GM21723 (cell line): ENCODE measurements around the gene SPACA4.
"Not testable (repeated sequence)": the region's sequence is repeated elsewhere in the genome, so short reads cannot be mapped to it uniquely, and the experiment has no call there.

Source experiments
- ATAC-seq: cut with Tn5 transposase; IDR thresholded peaks from one replicate; pipeline ENCODE4 v1.9.1; 2021; ENCODE audit warnings: mild to moderate bottlenecking, moderate library complexity; ENCODE audit not compliant: unreplicated experiment

SPACA4 gene, protein sequence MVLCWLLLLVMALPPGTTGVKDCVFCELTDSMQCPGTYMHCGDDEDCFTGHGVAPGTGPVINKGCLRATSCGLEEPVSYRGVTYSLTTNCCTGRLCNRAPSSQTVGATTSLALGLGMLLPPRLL

GRCh38 chr19:48606463-48607358 is at the start of gene SPACA4:
TSS of gene SPACA4 (plus strand) at chr19:48606742. CDS start at chr19:48606979, 237 bp downstream.
- ATAC-seq = no peak

GRCh38 chr19:48556825-48557224 is 49.7 kb upstream of the SPACA4 start:
- ATAC-seq = no peak

DNA sequence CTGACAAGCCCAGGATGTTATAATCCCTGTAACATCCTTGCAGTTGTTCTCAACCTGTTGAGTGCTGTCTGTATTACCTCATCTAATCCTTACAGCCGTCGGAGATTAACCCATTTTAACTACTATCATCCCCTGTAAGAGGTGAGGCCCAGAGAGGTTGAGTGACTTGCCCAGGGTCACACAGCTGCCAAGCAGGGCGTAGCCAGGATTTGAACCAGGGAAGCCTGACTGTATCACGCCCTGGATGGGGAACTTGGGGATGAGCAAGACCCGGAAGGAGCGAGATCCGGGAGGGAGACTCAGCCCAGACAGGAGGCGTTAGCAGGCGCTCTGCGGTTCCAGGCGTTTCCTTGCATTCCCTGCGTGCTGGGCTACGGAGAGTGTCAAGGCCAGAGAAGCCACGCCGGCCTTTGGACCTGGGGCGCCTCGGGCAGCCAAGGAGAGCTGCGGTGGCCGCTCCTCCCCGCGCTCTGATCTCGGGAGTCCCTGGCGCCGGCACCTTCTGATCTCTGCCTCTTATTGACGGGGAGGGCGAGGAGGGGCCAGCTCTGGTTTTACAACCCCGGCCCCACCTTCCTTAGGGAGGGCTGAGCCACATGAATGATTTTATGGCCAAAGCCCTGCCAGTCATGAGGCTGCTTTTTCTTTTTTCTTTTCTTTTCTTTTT is 48.4 kb upstream of the SPACA4 start:
- no peak for ATAC-seq

GRCh38 chr19:48560095-48560530 is 46.4 kb upstream of the SPACA4 start:
- no peak for ATAC-seq

DNA sequence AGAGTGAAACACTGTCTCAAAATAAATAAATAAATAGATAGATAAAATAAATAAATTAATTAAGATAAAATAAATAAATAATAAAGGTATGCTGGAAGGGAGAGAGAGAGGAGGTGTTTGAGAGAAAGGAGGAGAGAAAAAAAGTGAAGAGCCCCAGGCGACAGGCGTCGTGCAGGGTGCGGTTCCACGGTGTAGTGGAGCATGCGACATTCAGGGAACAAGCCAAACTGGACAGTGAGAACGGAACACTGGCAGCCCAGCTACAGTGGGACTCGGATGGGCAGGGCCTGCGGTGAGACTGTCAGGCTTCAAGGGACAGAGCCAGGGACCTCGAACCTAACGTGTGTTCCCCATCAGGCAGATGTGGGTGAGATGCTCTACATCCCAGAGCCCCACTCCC is 45.1 kb upstream of the SPACA4 start:
- no peak for ATAC-seq

DNA sequence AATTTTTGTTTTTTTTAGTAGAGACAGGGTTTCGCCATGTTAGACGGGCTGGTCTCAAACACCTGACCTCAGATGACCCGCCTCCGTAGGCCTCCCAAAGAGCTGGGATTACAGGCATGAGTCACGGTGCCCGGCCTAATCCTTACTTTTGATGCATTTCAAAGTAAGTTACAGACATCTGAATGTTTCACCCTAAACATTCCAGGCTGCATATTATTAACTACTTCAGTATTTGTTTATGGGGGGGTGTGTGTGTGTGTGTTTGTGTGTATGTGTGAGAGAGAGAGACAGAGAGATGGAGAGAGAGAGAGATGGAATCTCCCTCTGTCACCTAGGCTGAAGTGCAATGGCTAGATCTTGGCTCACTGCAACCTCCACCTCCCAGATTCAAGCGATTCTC is 41.5 kb upstream of the SPACA4 start:
- ATAC-seq = no peak

- no peak for ATAC-seq
Measured at GRCh38 chr19:48568345-48568886, 38.1 kb upstream of the SPACA4 start.

- no peak for ATAC-seq
Measured at GRCh38 chr19:48569814-48570213, 36.7 kb upstream of the SPACA4 start.

- no peak for ATAC-seq
Measured at GRCh38 chr19:48571378-48572162, 35.0 kb upstream of the SPACA4 start.

GRCh38 chr19:48573163-48573505 is 33.4 kb upstream of the SPACA4 start:
- no peak for ATAC-seq

- ATAC-seq = no peak
Measured at GRCh38 chr19:48575931-48576622, 30.5 kb upstream of the SPACA4 start.

- not testable (repeated sequence) for ATAC-seq
Measured at GRCh38 chr19:48577908-48578307, 28.6 kb upstream of the SPACA4 start.

DNA sequence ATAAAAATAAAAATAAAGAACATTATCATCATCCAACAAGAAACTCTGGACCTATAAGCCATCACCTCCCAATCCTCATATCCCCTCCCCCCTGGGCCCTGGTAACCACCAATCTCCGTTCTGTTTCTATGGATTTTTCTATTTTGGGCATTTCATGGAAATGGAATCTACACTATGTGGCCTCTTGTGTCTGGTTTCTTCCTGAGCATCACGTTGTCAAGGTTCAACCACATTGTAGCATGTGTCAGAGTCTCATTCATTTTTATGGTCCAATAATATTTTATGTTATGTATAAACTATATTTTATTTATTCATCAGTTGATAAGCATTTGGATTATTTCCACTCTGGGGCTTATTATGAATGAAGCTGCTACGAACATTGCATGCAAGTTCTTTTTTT is 27.7 kb upstream of the SPACA4 start:
- no peak for ATAC-seq

GRCh38 chr19:48582168-48582567 is 24.4 kb upstream of the SPACA4 start:
- ATAC-seq = no peak

DNA sequence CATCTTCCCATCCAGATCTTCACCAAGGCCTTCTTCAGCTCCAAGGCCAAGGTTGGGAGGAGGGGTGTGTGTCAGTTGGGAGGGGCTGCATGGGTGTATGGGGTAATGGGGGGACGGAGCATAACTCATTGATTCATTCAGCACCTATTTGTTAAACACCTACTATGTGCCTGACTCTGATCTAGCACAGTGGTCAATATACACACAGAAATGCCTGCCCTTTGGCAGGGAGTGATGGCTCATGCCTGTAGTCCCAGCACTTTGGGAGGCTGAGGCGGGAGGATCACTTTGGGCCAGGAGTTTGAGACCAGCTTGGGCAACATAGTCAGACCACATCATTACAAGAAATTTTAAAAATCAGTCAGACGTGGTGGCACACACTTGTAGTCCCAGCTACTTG is 19.2 kb upstream of the SPACA4 start:
- no peak for ATAC-seq

DNA sequence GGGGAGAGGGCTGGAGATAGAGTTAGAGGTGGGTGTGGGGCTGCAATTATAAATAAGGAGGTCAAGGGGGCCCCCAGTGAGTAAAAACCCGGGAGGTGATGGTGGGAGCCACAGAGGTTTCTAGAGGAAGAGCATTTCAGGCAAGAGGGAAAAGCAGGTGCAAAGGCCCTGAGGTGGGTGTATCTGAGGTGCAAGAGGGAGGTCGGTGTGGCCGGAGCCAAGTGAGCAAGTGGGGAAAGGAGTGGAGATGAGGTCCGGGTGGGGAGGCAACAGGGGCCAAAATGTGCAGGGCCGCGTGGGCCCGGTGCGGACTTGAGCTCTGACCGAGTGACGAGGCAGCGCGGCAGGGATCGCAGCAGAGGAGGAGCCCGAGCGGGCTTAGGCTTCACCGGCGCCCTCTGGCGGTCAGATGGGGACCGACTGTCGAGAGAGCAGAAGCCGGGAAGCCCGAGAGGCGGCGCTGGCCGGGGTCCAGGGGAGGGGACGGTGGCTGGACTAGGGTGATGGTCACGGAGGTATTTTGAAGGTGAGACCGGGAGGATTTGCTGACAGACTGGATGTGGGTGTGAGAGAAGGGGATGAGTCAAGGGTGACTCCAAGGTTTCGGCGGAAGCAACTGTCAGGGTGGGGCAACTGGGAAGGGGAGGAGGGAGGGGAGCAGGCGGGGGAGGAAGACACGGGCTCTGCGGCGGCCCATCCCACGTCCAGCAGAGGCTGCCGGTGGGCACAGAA is 17.7 kb upstream of the SPACA4 start:
- ATAC-seq = no peak

GRCh38 chr19:48591021-48591420 is 15.5 kb upstream of the SPACA4 start:
- no peak for ATAC-seq

DNA sequence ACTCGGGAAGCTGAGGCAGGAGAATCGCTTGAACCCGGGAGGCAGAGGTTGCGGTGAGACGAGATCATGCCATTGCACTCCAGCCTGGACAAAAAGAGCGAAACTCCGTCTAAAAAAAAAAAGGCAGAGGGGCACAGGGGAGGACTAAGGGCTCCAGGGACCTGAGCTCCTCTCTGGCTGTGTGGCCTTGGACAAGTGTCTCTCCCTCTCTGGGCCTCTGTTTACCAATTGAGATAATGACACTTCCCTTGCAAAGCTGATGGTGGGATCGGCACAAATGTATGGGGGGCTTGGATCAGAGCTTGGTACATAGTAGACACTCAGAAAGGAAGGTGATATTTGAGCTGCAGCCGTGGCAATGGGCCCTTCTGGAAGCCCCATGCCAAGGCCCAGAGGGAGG is 11.4 kb upstream of the SPACA4 start:
- ATAC-seq = no peak

- no peak for ATAC-seq
Measured at GRCh38 chr19:48595833-48596232, 10.7 kb upstream of the SPACA4 start.

- no peak for ATAC-seq
Measured at GRCh38 chr19:48596237-48596636, 10.3 kb upstream of the SPACA4 start.
